ENCODE data around the gene DMWD.
"Not testable (repeated sequence)": the region's sequence is repeated elsewhere in the genome, so short reads cannot be mapped to it uniquely, and the experiment has no call there.

The DMWD gene

DNA sequence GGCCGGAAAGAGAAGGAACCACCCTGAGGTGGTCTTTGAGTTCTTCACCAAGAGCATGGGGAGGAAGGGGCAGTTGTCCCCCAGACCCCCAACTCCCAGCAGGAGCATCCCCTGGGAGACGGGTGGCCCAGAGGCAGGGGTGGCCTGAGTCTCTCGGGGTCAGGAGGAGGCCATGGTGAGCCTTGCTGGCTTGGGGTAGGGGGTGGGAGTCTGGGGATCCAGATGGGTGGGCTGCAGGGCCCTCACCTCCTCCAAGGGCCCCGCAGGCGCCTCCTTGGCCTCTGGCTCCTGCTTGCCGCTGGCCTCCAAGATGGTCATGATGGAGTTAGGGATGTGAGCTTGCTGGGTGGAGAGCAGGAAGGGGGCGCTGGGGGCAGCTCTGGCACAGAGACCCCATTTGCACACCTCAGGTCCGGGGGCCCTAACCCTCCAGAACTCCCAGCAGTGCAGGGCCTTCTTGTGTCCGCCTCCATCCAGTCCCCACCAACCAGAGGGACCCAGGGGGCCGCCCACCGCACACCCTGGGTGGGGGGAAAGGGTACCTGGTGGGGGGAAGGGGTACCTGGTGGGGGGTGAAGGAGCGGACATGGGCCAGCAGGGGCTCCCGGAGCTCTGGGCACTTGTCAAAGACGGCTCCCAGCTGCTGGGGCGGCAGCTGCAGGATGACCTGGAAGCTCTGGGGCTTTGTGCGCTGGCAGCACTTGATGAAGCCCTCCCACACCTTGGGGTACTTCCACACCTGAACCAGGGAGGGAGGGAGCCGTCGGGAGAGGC, 23.8 kb upstream of the DMWD start:
- no peak for DNase-seq (ENCODE audit: low read depth)

DNA sequence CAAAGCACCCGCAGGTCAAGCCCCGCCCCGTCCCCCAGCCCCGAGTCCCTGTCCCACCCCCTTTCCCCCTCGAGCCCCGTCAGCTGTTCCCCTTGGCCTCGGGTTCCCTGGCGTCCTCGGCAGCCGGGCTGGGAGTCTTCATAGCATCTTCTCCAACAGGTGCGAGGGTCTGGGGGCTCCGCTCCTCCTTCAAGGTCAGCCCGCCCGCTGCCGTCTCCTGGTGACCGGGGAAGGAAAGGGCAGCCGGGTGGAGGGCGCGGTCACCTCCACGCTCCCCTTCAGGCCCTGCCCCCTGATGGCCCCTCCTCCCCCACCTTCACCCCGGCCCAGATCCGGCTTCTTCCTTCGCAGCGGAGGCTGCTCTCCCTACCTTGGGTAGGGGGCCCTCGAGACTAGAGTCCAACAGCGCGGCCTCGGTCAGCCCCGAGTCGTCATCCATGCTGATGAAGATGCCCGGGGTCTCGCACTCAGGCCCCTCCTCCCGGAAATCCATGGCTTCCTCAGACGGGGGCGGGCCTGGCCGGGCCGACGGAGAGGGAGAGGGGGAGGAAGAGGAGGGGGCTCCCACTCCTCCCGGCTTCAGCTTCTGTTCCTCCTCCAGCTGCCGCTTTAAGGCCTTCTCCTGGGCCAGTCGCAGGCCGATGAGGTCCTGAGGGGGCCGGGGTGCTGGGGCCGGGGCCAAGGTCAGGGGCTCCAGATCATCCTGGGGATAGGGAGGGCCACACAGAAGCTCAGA, 23.0 kb upstream of the DMWD start:
- no peak for DNase-seq (ENCODE audit: low read depth)

DNA sequence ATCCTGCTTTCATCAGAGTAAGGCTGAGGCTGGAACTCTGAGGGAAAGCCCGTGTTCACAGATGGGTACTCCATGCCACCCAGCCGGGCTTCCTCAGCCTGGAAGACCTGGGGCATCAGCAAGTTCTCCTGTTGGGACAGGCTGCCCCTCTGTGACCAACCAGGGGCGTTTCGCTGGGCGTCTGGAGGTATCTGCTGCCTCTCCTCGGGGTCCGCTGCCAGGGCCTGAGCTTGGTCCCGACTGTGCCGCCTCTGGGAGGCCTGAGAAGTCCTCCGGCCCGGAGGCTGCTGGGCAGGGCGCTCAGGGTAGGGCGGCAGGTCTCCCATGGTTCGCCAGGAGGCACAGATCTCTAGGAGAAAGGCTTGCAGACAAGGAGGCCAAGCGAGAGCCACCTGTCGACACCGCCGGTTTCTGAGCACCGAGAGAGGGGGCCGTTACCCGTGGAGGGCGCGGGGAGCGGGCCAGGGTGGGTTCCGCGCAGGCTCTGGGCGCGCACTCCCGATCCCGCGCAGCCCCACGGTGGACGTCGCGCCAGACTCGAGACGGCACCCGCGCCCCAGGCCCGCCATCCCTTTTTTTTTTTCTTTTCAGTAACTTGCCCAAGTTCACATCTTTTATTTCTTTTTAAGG, 22.3 kb upstream of the DMWD start, which contains the start of gene RSPH6A:
TSS of gene RSPH6A (minus strand) at position 458 of the 630 bp plus-strand sequence. CDS start at position 326, 132 bp downstream.
- DNase-seq (ENCODE audit: low read depth): no peak

- no peak for DNase-seq (ENCODE audit: low read depth)
These were observed 21.6 kb upstream of the DMWD start for GRCh38 chr19:45814166-45814780.

DNA sequence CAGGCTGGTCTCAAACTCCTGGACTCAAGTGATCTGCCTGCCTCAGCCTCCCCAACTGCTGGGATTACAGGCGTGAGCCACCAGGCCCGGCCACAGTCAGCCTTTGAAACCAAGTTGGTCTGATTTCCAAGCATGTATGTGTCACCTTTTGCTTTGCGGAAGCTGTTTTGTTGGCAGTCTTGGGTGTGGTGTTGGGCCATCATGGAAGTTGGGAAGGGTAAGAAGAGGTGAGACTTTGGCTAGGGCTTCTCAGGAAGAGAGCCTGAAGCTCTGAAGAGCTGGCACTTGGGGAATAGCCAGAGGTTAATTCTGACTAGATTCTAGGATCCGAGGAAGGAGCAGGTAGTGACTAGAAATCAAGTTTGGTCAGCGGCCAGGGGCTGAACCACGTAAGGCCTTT, 19.7 kb upstream of the DMWD start:
- DNase-seq (ENCODE audit: low read depth): no peak

- peak; percentile 43 for DNase-seq (ENCODE audit: low read depth)
These were observed 17.1 kb upstream of the DMWD start for GRCh38 chr19:45809643-45810159.

GRCh38 chr19:45805719-45806118, 13.1 kb upstream of the DMWD start:
- DNase-seq (ENCODE audit: low read depth): no peak

- no peak for DNase-seq (ENCODE audit: low read depth)
These were observed 12.2 kb upstream of the DMWD start for GRCh38 chr19:45804959-45805230.

GRCh38 chr19:45804140-45804958, 11.7 kb upstream of the DMWD start:
- DNase-seq (ENCODE audit: low read depth): no peak

- DNase-seq (ENCODE audit: low read depth): no peak
These were observed 9.0 kb upstream of the DMWD start for GRCh38 chr19:45801603-45802175.

- no peak for DNase-seq (ENCODE audit: low read depth)
These were observed 7.5 kb upstream of the DMWD start for GRCh38 chr19:45800070-45800553.

DNA sequence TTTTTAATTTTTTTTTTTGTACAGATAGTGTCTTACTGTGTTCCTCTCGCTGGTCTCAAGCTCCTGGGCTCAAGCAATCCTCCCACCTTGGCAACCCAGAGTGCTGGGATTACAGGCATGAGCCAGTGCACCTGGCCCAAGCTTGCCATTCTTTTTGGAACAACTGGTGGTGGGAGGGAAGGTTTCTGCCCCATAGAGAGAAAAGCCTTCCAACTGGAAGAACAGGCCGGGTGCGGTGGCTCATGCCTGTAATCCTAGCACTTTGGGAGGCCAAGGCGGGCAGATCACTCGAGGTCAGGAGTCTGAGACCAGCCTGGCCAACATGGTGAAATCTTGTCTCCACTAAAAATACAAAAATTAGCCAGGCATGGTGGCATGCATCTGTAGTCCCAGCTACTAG, 6.9 kb upstream of the DMWD start:
- not testable (repeated sequence) for DNase-seq (ENCODE audit: low read depth)

DNA sequence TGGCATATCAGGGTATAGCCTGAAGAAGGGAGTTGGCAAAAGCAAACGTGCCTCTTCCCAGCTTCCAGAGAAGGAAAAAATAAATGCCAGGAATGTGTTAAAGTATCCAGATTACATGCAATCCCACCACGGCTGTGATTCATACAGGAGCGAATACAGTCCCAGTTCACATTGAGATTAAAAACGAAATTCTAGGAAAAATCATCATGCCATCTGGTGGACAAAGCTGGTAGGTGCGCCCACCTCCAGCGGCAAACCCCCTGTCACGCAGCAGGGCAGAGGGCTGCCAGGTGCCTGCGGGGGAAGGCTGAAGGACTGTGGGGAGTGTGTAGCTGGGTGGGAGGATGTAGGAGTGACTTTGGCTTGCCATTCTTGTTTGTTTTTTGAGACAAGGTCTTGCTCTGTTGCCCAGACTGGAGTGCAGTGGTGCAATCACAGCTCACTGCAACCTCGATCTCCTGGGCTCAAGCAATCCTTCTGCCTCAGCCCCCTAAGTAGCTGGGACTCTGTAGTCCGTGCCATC, 6.4 kb upstream of the DMWD start:
- DNase-seq (ENCODE audit: low read depth): peak; percentile 39

GRCh38 chr19:45794627-45795026, 2.0 kb upstream of the DMWD start:
- no peak for DNase-seq (ENCODE audit: low read depth)

GRCh38 chr19:45793876-45794275, 1.2 kb upstream of the DMWD start:
- DNase-seq (ENCODE audit: low read depth): no peak

DNA sequence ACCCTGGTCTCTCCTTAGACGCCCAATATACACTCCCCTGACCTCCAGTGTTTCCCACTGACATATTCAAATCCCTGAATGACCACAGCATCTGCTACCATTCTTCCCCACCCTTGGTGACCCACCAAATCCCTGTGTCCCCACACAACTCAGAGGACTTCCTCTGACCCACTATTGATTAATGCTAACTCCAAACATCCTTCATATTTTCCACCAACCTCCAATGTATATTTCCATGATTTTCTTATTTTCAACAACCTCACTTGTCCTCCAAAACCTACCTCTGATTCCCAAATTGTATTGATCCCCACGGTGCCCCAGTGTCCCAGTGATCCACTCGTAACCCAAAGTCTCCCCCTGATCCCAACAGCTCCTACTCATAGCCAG, 526 bp upstream of the DMWD start:
- no peak for DNase-seq (ENCODE audit: low read depth)

GRCh38 chr19:45791744-45792469, 738 bp downstream of the DMWD start:
- DNase-seq (ENCODE audit: low read depth): no peak

DNA sequence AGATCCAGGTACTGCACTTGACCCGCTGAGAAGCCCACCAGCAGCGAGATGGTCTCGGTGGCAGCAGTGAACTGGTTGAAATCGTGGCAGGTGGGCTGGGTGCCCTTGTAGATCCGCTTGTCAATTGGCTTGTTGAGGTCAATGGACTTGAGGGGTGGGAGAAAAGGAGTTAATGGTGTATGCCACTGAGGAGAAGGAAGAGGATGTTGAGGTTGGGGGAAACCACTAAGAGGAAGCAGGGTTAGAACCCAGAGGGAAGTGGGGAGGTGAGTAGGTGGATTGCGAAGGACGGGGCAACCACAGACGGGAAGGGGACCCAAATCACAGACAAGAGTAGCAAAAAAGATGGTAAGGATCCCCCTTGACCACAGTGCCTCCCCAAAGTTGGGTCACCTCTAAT, 1.7 kb downstream of the DMWD start:
- DNase-seq (ENCODE audit: low read depth): no peak

DNA sequence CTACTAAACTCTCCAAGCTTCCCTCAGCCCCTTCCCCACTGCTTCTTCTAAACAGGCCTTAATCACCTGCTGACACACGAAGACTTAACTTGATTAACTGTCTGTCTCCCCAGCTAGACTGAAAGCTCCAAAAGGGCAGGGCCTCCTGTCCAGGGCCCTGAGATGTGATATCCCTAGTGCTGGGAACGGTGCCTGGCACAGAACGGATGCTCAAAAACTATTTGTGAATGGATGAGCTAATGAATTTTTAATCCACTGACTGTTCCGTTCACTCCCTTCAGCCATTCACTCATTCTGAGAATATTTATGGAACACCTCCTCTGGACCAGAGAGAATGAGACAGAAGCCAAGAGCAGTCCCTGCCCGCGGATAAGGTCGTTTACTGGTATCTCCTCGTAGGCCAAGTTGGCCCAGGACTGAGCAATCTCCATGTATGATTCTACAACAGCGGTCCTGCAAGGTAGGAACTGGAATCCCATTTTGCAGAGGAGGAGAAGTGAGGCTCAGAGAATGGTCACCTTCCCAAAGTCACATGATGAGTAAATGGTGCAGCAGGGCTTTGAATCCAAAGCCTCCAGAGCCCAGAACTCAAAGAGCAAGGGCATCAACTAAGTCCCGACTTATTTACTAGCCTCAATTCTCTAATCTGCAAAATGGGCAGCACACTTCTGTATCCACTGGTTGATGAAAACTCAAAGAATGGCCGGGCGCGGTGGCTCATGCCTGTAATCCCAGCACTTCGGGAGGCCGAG, 3.4 kb downstream of the DMWD start:
- DNase-seq (ENCODE audit: low read depth): no peak

DNA sequence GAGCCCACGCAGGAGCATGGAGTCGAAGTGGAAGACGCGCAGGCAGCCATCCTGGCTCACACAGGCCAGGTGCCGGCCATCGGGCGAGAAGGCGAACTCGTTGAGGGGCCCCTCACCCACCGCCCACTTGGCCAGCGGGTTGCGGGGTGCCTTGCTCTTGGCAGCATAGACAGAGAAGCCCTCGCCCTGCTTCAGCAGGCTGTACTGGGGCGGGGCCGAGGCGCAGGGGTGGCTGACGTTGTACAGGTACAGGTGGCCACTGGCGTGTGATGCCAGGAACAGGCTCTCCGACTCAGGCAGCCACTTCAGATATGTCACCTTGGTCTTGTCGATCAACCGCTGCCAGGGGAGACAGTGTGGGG, 6.1 kb downstream of the DMWD start:
- no peak for DNase-seq (ENCODE audit: low read depth)

Data from fibroblast of the conjunctiva (primary cell).